OCI-LY3 (cell line): ENCODE measurements around the gene LMBRD2.

Source experiments
- EZH2phosphoT487 ChIP-seq: fragments of 200-600 bp; shearing (Covaris generic); IDR thresholded peaks from 2 replicates; pipeline ENCODE4 v1.6.1; 2018; ENCODE audit warnings: antibody characterized with exemption, mixed run types, low read depth
- TF ChIP-seq, protein P1 (sequence below): fragments of 200-600, 300-600 bp; sonication (generic); IDR thresholded peaks from 2 replicates; pipeline ENCODE4 v1.5.1; 2014; ENCODE audit warnings: antibody characterized with exemption, low read length, low read depth

DNA sequence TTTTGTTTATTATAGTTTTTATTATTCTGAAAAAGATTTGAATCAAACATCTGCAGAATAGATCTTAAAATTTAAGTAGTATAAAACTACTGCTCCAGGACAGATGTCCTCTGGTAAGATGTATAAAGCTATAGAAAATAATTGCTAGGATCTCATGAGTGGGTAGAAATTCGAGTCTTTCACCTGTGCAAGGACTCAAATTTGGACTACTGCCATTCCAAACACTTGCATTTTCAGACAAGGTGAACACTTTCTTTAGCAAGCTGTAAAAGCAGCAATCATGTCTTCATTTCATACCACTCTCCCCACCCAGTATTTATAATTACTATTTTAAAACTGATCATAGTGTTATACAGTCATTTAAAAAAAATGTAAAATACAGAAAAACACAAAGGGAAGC is 20.9 kb upstream of the LMBRD2 start:
- TF ChIP-seq, protein P1, sequence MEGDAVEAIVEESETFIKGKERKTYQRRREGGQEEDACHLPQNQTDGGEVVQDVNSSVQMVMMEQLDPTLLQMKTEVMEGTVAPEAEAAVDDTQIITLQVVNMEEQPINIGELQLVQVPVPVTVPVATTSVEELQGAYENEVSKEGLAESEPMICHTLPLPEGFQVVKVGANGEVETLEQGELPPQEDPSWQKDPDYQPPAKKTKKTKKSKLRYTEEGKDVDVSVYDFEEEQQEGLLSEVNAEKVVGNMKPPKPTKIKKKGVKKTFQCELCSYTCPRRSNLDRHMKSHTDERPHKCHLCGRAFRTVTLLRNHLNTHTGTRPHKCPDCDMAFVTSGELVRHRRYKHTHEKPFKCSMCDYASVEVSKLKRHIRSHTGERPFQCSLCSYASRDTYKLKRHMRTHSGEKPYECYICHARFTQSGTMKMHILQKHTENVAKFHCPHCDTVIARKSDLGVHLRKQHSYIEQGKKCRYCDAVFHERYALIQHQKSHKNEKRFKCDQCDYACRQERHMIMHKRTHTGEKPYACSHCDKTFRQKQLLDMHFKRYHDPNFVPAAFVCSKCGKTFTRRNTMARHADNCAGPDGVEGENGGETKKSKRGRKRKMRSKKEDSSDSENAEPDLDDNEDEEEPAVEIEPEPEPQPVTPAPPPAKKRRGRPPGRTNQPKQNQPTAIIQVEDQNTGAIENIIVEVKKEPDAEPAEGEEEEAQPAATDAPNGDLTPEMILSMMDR: no peak
- no peak for TF ChIP-seq EZH2phosphoT487
